ENCODE measurements around the gene RAB36.

The RAB36 gene

GRCh38 chr22:23144932-23145877, at the start of gene RAB36:
TSS of gene RAB36 (plus strand) at chr22:23145477. CDS start at chr22:23146617, 1,140 bp downstream.
- peak; percentile 96 for DNase-seq

GRCh38 chr22:23095733-23096342, 49.4 kb upstream of the RAB36 start:
- DNase-seq = no peak

- DNase-seq = no peak
These were observed 47.7 kb upstream of the RAB36 start for GRCh38 chr22:23097412-23098229.

GRCh38 chr22:23098230-23098705, 47.0 kb upstream of the RAB36 start:
- no peak for DNase-seq

- no peak for DNase-seq
These were observed 46.4 kb upstream of the RAB36 start for GRCh38 chr22:23098718-23099530.

DNA sequence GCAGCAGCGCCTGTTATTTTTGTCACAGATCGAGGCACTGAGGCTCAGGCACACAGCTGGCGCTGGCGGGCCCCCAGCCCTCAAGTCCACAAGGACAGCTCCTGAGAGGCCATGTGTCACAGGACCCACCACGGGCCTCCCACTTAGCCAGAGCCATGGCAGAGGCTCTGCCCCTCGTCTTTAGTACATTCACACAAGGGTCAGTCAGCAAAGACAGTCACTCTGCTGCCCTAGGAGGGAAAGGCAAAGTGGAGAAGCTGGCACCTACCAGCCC, 45.8 kb upstream of the RAB36 start:
- DNase-seq = no peak

DNA sequence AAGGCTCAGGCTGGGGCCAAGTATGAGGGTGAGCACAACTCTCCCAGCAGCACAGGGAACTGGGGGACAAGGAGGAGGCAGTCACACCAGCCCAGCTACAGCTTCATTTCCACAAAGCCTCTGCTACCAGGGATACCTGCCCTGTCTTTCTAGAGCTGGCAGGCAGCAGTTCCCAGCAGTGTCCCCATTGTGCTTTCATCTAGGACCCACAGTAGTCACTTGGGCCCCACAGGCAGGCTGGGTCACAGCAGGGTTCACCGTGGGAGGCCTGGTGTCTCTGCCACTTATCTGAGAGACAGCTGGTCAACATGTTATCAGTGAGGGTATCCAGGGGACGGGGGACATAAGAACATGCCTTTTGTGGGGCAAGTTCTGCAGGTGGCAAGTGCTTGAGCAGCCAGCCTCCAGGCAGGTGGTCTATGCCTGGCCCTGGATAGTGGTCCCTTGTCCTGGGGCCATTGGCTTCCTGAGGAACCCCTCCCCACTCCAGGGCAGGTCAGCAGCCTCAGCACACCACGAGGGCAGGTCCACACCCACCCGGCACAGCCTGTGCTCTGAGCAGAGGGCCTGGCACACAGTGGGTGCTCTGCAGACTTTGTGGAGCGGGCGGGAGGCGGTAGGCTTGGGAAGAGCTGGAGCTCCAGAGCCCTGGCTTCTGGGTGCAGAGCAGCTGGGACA, 45.0 kb upstream of the RAB36 start:
- no peak for DNase-seq

GRCh38 chr22:23101524-23101923, 43.8 kb upstream of the RAB36 start:
- no peak for DNase-seq

- DNase-seq = no peak
These were observed 43.1 kb upstream of the RAB36 start for GRCh38 chr22:23102002-23102655.

DNA sequence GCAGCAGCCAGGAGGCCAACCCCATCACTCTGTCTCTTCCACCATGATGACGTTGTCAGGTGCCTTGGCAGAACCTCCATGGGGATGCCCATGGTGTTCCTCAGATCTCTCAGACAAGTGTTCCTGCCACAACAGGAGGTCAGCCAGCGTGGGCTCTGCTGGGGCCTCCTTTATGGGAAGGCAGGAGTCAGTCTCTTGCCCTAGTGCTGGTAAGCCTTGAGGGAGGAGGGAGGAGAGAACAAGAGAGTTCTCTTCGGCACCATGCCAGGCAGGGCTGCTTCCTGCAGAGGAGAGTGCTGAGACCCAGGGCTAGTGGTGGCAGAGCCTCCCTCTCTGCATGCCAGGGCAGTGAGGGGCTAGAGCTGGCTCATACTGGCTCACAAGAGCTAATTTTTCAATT, 42.5 kb upstream of the RAB36 start:
- DNase-seq = no peak

DNA sequence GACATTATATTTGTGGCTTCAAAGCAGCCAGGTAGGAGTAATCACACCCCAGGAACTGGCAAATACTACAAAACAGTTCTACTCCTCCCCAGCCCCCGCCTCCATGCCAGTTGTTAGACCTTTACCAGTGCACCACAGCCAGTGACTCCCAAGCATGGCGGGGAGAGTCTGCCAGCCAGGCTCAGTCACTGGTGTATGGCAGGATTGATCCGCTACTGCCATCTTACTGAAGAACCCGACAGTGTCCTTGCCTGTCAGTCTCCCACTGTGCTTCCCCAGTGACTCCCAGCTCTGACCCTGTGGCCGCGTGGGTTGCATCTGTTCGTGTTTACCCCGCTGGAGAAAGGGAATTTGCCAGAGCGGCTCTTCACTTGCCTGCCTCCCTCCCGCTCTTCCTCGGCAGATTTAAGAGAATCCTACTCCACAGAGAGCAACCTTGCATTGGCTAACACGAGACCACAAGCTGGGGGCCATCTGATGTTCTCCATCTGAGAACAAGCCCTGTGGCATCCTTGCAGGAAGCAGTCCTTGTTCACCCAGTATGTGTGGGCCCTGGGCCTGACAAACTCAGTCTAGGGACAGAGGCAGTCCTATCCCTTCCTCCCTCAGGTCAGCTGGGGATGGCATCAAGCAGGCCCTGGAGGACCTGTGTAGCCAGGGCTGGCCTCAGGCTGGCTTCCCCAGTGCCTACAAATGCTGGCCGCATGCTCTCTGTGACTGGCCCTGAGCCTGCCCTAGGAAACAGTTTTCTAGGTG, 41.9 kb upstream of the RAB36 start:
- DNase-seq = no peak

- no peak for DNase-seq
These were observed 40.9 kb upstream of the RAB36 start for GRCh38 chr22:23104187-23104971.

DNA sequence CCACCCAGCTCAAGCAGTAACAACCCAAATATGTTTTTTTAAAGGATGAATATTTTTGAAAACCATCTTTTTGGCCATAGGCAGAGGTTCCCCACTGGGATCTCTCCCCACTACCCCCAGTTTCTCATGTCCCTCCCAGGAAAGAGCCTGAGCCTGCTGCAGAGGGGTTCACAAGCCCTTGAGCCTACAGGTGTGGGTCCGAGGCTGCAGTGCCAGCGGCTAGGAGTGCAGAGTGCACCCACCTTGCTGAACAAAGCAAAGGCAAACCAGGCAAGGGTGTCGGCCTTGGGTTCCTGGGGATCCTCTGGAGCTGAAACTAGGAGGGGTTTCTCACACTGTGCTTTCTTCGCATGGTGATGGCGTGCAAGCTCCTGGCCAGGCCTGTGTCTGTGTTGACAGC, 40.0 kb upstream of the RAB36 start:
- no peak for DNase-seq

- DNase-seq = no peak
These were observed 39.4 kb upstream of the RAB36 start for GRCh38 chr22:23105919-23106318.

DNA sequence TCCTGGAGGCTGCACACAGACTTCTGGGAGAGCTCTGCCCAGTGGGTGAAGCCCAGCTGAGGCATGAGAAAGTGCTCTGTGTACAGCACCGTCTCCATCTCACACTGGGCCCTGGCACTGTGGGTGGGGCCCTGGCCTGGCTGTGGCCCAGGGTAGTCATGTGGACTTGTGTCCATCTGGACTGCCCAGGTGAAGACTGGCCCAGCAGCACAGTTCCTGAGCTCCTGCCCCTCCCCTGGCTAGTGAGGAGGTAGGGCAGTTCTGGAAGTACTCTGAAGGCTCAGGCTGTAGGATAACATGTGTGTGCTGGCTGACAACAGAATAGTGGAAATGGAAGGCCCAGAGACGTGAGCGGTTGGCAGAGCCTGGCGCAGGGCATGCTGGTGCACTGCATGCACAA, 38.9 kb upstream of the RAB36 start:
- no peak for DNase-seq

DNA sequence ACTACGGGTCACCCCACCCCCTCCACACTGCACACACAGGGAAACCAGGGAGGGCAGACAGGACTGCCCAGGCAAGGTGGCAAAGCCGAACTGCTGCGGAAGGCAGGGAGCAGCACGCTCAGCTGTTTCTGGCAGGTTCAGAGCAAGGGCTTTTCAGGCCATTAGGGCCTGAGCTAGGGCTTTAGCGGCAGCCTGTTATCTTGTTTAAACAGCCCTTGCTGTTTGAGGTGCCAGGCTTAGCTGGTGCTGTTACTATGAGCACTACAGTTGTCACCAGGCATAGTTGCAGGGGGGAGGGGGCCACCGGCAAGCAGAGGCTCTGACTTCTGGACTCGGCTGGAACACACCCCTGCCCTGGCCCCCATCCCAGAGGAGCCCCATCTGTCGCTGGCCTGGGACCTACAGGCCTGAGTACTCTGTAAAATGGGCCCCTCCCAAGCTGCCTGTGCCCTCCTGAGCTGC, 38.3 kb upstream of the RAB36 start:
- DNase-seq = no peak

DNA sequence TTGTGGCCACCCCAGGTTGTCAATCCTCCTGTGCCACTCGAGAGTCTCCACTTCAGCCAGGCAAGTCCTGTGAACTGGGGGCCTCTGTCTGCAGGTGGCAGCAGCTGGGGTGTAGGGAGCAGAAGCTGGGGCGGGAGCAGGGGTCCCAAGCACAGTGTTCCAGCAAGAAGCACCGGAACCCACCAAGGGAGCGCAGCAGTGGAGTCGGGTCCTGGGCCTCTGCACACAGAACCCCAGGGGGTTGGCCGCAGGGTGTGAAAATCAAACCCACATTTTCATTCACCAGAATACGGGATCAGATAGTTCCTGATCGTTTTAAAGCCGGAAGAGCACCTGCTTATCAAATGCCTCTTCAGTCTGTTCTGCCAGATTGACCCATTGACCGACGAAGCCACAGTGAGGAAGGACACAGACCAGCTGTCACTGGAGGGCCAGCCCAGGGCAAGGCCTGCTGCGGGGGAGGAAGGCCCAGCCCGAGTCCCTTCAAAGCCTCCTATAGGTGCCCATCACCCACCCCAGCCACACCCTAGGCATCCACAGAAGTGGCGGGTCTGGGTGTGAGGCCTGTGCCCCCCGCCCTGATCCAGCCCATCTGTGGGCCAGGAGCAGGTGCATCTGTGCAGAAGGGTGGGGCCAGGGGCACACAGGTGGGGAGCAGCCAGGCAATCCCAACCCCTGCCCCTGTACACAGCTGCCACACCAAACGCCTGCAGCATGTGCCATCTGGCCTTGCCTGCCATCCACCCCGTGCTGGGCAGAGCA, 37.6 kb upstream of the RAB36 start:
- peak; percentile 3 for DNase-seq

GRCh38 chr22:23108249-23109078, 36.8 kb upstream of the RAB36 start:
- no peak for DNase-seq

Data from NCI-H748 treated with DMSO at 0.1 percent for 48 hours (cell line).